Panc1 (cell line): ENCODE data around the gene SETMAR. TPM values are rescaled to one million over a fixed set of nuclear protein-coding genes. Genes with fewer than 3 reads are reported as not detected.

Experiments
- ATAC-seq: fragments of 200-7000 bp; cut with Tn5 transposase; 2 replicates; pipeline ENCODE4 v1.9.1; 2020; ENCODE audit warnings: mild to moderate bottlenecking, moderate library complexity
- BruUV-seq: library from RNA; stranded (reverse); fragments of 400-500 nt; replicated peaks from 2 replicates; lab custom pipeline; 2021; lab: Mats Ljungman, UMichigan
- CTCF ChIA-PET: fragments of 300-600 bp; sonication (Branson Sonifier 250); formaldehyde crosslinking; loops from one replicate; lab custom pipeline; 2022; ENCODE audit warnings: antibody characterized with exemption; lab: Charles Lee
- POLR2A ChIA-PET: fragments of 300-600 bp; sonication (Branson Sonifier 250); formaldehyde crosslinking; loops from one replicate; lab custom pipeline; 2022; ENCODE audit warnings: antibody characterized with exemption; lab: Charles Lee
- DNase-seq: peaks from one replicate; pipeline ENCODE4 v3.0.0-alpha.2; 2010; ENCODE audit warnings: low read depth, low spot score
- H3K27ac ChIP-seq: 2 replicates; pipeline ENCODE4 v1.5.1; 2011; ENCODE audit warnings: mild to moderate bottlenecking, low read length, inconsistent platforms
- H3K27me3 ChIP-seq: fragments of 200-500 bp; sonication (Bioruptor generic); 2 replicates; pipeline ENCODE4 v1.6.0; 2014; ENCODE audit warnings: low read length, inconsistent platforms; ENCODE audit not compliant: control insufficient read depth, insufficient read depth
- H3K36me3 ChIP-seq: fragments of 200-500 bp; sonication (Bioruptor generic); 2 replicates; pipeline ENCODE4 v1.5.1; 2014; ENCODE audit warnings: inconsistent platforms, mild to moderate bottlenecking, low read length, moderate library complexity; ENCODE audit not compliant: control insufficient read depth, insufficient read depth
- H3K4me1 ChIP-seq: 2 replicates; pipeline ENCODE4 v1.5.1; 2011; ENCODE audit warnings: inconsistent platforms, mild to moderate bottlenecking, low read length, moderate library complexity; ENCODE audit not compliant: control insufficient read depth, insufficient read depth
- H3K4me3 ChIP-seq, 2 experiments: 2 replicates each; pipeline ENCODE4 v1.5.1; 2011 to 2012; ENCODE audit warnings: low read depth in 2 of 2, low read length in 2 of 2, mild to moderate bottlenecking in 2 of 2, inconsistent platforms in 1 of 2, moderate library complexity in 1 of 2
- H3K9me3 ChIP-seq: fragments of 200-500 bp; sonication (Bioruptor generic); 2 replicates; pipeline ENCODE4 v1.5.1; 2014; ENCODE audit warnings: low read depth, mild to moderate bottlenecking, inconsistent platforms, low read length, moderate library complexity; ENCODE audit not compliant: control insufficient read depth, insufficient read depth
- POLR2AphosphoS5 ChIP-seq: IDR thresholded peaks from 2 replicates; pipeline ENCODE4 v1.6.1; 2012; ENCODE audit warnings: mild to moderate bottlenecking, low read depth, low read length, moderate library complexity
- SIN3A ChIP-seq: IDR thresholded peaks from 2 replicates; pipeline ENCODE4 v1.6.1; 2012; ENCODE audit warnings: low read depth, mild to moderate bottlenecking, low read length, moderate library complexity, borderline replicate concordance; ENCODE audit not compliant: insufficient read depth
- TCF7L2 ChIP-seq: IDR thresholded peaks from 2 replicates; pipeline ENCODE4 v1.6.1; 2011; ENCODE audit warnings: mild to moderate bottlenecking, low read depth, low read length, inconsistent platforms
- in situ Hi-C: cut with HindIII; loops from 2 replicates; pipeline ENCODE4 v1.10.0; 2016; ENCODE audit warnings: low sequenced_read_pairs, low pct_unique_long_range_greater_than_20kb
- intact Hi-C: fragments of 100-400 bp; cut with micrococcal nuclease; formaldehyde crosslinking; loops from one replicate; pipeline ENCODE4 v1.10.0; 2022; ENCODE audit not compliant: unreplicated experiment
- total RNA-seq: library from RNA; stranded (reverse); gene quantifications from one replicate; pipeline ENCODE4 v1.2.1, GENCODE V29; 2021; ENCODE audit not compliant: unreplicated experiment
- TF ChIP-seq, protein P1 (sequence below), 2 experiments: IDR thresholded peaks; 2 replicates each; pipeline ENCODE4 v1.6.1; 2011 to 2012; ENCODE audit warnings: low read depth in 2 of 2, control low read depth in 1 of 2, low read length in 1 of 2, mild to moderate bottlenecking in 1 of 2, moderate library complexity in 1 of 2; ENCODE audit not compliant: insufficient read depth in 1 of 2
- TF ChIP-seq, protein P2 (sequence below): fragments of 450-650 bp; IDR thresholded peaks from 2 replicates; pipeline ENCODE4 v1.5.1; 2017; ENCODE audit warnings: mild to moderate bottlenecking

SETMAR gene
- total RNA-seq, 1 experiment from 2014 or later: 9.6 TPM

GRCh38 chr3:4355401-4356219, 52.4 kb downstream of the SETMAR start:
- BruUV-seq: no TSS peak
- H3K36me3 ChIP-seq: no peaks in the 10 kb centered on the region
- DNase-seq: no peak
- no peak for ATAC-seq
- in situ Hi-C loops: no loop called here
- H3K27ac ChIP-seq: no peak overlapping the region
- no peaks in the 10 kb centered on the region for H3K27me3 ChIP-seq
- intact Hi-C loops: no loop called here
- ChIA-PET POLR2A (no interaction called here), CTCF (no interaction called here)
- TF ChIP-seq, protein P1, sequence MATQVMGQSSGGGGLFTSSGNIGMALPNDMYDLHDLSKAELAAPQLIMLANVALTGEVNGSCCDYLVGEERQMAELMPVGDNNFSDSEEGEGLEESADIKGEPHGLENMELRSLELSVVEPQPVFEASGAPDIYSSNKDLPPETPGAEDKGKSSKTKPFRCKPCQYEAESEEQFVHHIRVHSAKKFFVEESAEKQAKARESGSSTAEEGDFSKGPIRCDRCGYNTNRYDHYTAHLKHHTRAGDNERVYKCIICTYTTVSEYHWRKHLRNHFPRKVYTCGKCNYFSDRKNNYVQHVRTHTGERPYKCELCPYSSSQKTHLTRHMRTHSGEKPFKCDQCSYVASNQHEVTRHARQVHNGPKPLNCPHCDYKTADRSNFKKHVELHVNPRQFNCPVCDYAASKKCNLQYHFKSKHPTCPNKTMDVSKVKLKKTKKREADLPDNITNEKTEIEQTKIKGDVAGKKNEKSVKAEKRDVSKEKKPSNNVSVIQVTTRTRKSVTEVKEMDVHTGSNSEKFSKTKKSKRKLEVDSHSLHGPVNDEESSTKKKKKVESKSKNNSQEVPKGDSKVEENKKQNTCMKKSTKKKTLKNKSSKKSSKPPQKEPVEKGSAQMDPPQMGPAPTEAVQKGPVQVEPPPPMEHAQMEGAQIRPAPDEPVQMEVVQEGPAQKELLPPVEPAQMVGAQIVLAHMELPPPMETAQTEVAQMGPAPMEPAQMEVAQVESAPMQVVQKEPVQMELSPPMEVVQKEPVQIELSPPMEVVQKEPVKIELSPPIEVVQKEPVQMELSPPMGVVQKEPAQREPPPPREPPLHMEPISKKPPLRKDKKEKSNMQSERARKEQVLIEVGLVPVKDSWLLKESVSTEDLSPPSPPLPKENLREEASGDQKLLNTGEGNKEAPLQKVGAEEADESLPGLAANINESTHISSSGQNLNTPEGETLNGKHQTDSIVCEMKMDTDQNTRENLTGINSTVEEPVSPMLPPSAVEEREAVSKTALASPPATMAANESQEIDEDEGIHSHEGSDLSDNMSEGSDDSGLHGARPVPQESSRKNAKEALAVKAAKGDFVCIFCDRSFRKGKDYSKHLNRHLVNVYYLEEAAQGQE (IDR thresholded peaks at IDR 0.05; ENCODE audit: insufficient read depth in 1 of 2, low read depth in 2 of 2, low read length in 1 of 2): no peak
- TF ChIP-seq POLR2AphosphoS5: no peak
- no peak for TF ChIP-seq TCF7L2
- TF ChIP-seq, protein P2, sequence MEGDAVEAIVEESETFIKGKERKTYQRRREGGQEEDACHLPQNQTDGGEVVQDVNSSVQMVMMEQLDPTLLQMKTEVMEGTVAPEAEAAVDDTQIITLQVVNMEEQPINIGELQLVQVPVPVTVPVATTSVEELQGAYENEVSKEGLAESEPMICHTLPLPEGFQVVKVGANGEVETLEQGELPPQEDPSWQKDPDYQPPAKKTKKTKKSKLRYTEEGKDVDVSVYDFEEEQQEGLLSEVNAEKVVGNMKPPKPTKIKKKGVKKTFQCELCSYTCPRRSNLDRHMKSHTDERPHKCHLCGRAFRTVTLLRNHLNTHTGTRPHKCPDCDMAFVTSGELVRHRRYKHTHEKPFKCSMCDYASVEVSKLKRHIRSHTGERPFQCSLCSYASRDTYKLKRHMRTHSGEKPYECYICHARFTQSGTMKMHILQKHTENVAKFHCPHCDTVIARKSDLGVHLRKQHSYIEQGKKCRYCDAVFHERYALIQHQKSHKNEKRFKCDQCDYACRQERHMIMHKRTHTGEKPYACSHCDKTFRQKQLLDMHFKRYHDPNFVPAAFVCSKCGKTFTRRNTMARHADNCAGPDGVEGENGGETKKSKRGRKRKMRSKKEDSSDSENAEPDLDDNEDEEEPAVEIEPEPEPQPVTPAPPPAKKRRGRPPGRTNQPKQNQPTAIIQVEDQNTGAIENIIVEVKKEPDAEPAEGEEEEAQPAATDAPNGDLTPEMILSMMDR: no peak
- TF ChIP-seq SIN3A: no peak
- no peaks in the 10 kb centered on the region for H3K9me3 ChIP-seq
- H3K4me1 ChIP-seq: no peaks in the 10 kb centered on the region
- no peak overlapping the region for H3K4me3 ChIP-seq

- CTCF ChIA-PET: no interaction called here
- Histone ChIP-seq H3K4me3 (no peak overlapping the region), H3K27me3 (no peaks in the 10 kb centered on the region), H3K27ac (no peak overlapping the region), H3K36me3 (no peaks in the 10 kb centered on the region), H3K9me3 (no peaks in the 10 kb centered on the region), H3K4me1 (no peaks in the 10 kb centered on the region)
- DNase-seq (no peak), ATAC-seq (no peak)
- TF ChIP-seq POLR2AphosphoS5: no peak
- TF ChIP-seq, protein P1 (IDR thresholded peaks at IDR 0.05; ENCODE audit: insufficient read depth in 1 of 2, low read depth in 2 of 2, low read length in 1 of 2): no peak
- TF ChIP-seq, protein P2: no peak
- no peak for TF ChIP-seq SIN3A
- TF ChIP-seq TCF7L2: no peak
- intact Hi-C loops: no loop called here
- in situ Hi-C loops: no loop called here
- POLR2A ChIA-PET: no interaction called here
- BruUV-seq: no TSS peak
These were observed 53.0 kb downstream of the SETMAR start for GRCh38 chr3:4356220-4356540.
